ENCODE data around the gene STK39. TPM values are rescaled to one million over a fixed set of nuclear protein-coding genes. Genes with fewer than 3 reads are reported as not detected.

The STK39 gene
- total RNA-seq, 2 donors from 2014 or later, result 50.4 to 53.2 TPM

DNA sequence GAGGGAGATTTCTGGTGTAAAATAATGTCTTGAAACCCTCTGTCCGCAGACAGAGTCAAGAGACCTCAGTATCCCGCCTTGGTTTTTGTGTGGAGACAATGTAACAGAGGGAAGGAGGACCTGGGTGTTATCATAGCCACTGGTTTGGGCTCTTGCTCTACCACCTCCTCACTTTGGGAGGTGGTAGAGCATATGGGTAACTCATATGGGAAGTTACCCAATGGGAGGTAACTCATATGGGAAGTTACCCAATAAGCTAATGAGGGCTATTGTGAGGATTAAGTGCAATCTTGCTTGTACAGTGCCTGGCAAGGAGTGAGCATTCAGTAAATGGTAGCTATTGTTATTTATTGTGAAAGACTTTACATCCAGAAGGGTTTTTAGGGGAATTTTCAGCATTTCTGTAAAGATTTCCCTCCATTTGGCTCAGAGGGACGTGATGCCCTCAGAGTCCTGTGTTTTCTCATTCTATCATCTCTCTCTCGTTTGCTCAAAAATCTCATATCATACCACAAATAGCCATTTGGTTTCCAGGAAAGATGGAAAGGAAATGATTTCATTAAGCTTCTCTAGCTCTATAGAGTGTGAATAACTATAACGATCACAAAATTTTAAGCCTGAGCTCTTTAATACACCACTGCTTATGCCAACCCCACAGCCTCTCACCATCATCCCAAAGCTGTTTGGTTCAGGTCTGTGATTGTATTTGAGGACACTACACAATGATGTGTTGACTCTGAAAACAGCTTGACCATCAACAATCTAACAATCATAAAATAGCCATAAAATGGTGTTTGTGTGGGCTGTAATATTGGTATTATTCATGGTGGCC lies 307.7 kb downstream of the STK39 start:
- intact Hi-C loops (cut with DNase I, micrococcal nuclease), result no loop called here
- ATAC-seq (no peak), DNase-seq (no peak)

DNA sequence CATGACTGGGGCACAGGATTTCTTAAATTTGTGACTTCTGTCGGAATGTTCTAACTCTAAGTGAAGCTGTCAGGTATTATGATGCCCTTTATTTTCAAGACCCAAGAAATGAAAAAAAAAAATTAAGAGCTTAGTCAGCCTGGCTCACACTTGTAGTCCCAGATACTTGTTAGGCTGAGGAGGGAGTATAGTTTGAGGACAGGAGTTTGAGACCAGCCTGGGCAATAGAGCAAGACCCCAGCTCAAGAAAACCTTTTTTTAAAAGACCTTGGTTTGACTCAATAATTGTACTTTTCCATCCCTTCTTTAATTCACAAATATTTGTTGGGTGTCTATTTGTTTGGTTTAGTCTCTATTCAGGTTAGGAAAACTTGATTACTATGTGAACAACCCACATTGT lies 310.0 kb downstream of the STK39 start:
- DNase-seq (no peak), ATAC-seq (no peak)
- intact Hi-C loops (cut with DNase I, micrococcal nuclease), result no loop called here

DNA sequence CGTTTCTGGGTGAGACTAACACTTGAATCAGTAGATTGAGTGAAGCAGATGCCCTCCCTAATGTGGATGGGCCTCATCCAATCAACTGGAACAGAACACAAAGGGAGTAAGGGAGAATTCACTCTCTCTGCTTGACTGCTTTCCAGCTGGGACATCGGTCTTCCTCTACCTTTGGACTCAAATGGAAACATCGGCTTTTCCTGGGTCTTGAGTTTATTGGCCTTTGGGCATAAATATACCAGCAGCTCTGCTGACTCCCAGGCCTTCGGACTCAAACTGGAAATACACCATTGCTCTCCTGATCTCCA lies 311.6 kb downstream of the STK39 start:
- no peak for ATAC-seq
- no peak for DNase-seq
- intact Hi-C loops (cut with DNase I, micrococcal nuclease), result no loop called here

DNA sequence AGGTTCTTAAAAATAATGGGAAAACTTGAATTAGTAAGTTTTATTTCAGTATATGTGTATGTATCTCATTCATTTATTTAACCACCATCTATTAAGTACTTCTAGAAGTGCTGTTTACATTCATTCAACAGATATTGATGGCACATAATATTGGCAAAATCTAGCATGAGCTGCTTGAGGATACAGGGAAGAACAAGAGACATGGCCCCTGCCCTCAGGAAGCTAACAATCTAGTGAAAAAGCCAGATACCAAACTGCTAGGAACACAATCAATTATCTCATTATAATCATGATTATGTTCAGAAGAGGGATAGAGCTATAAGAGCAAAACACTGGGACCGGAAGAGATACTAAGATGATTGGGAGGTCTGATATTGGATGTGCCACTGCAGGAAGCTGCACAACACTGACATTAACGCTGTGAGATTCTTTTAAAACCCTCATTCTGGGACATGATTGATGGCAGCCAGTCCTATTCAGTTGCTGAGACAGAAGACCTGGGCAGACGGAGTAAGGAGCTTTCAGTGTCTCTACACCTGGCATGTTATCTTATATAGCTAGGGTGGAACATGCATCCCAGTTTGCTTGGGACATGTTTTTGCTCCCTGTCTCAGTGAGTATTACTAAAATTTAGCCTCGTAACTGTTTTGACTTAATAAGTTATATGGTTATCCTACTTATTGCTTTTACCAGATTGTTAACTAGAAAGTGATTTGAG lies 314.1 kb downstream of the STK39 start:
- DNase-seq (no peak), ATAC-seq (no peak)
- intact Hi-C loops (cut with DNase I, micrococcal nuclease), result no loop called here

DNA sequence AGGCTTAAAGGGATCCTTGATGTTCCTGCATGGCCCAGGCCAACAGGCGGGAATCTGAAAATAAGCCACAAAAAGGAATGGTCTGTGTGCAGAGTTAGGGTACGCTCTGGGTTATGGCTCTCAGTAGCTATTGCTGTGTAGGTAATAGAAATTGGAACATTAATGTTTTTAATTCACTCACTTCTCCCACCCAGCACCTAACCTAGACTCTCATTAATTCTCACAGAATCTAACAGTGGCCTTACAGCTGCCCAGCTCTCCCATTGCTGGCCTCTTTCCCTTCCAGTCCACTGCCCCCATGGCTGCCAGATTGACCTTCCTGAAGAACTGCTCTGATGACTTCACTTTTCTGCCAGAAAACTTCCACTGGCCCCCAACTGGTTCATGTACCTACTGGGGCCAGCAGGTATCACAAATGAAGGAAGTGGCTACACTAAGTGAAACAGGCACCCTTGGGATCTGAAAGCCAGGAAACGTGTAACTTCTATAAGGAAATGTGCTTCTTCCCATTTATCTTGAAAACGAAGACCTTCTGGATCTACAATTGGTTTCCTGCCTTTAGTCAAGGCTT lies 315.2 kb downstream of the STK39 start:
- DNase-seq (no peak), ATAC-seq (no peak)
- intact Hi-C loops (cut with DNase I, micrococcal nuclease), result no loop called here

DNA sequence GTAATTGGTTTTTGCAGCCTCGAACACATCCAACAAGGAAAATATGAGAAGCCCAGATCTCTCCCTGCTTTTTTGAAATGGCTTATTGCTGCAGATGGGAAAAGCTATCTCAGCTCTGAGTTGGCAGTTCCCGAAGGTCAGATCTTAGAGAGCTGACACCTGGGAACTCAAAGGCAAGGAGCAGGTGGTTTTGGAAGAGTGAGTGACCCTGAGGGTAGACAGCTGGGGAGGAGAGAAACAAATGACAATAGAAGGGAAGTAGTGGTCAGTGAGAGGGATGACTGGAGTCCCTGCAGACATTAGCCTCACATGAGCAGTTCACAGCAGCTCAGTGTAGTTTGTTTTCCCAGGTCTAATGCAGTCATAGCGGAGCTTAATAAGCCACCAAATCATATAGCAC lies 317.9 kb downstream of the STK39 start:
- DNase-seq, result no peak
- intact Hi-C loops (cut with DNase I, micrococcal nuclease), result no loop called here
- ATAC-seq, result no peak

DNA sequence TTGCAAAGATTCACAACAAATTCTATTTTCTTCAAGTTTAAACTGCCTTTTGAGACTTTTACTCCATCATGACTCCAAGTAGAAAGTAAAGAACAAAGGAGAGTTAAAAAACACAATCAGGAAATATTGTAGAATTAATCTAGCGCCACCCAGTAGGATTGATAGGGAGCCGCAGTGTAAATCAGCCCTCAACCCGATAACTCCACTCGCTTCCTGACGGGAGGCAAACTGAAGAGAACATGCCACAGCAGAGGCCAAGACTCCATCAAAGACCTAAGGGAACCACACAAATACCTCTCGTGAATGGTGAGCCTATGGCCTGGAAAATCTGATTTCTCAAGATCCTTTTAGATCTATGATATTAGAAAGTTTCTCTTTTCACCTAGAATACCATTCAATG lies 319.0 kb downstream of the STK39 start:
- ATAC-seq (no peak), DNase-seq (no peak)
- intact Hi-C loops (cut with DNase I, micrococcal nuclease), result no loop called here

DNA sequence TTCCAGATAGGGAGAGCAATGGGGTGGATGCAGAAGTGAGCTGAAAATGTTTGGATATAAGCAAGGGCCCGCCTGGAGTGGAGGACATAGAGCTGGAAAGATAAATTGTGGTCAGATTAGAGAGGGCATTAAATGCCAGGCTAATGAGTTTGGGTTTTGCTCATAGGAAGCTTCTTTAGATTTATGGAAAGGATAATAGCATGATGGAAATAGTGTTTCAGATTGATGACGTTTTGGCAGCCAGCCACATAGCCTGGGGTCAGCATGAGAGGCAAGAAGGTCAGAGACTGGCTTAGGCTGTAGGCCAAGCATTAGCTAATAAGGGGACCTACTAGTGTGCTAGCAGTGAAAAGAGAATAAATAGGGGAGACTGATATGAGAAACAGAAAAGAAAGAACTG lies 321.6 kb downstream of the STK39 start:
- intact Hi-C loops (cut with DNase I, micrococcal nuclease), result no loop called here
- no peak for DNase-seq
- ATAC-seq, result no peak

DNA sequence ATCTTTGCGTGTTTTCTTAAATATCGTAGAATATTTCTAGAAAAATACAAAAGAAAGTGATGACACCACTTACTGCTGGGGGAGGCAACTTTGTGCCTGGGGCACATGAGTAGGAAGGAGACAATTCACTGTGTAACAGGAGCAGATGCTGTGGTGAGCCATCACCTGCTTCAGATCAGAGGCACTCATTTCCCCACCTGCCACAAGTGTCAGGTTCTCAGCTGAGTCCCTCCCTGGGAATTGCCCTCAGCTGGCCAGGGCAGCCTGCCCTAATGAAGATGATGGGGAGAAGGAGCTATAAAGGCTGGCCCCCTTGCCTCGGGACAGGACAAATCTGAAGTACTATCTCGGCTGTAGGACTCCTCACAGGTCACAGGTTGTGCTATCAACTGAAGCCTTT lies 322.8 kb downstream of the STK39 start:
- DNase-seq (no peak), ATAC-seq (no peak)
- intact Hi-C loops (cut with DNase I, micrococcal nuclease), result no loop called here

DNA sequence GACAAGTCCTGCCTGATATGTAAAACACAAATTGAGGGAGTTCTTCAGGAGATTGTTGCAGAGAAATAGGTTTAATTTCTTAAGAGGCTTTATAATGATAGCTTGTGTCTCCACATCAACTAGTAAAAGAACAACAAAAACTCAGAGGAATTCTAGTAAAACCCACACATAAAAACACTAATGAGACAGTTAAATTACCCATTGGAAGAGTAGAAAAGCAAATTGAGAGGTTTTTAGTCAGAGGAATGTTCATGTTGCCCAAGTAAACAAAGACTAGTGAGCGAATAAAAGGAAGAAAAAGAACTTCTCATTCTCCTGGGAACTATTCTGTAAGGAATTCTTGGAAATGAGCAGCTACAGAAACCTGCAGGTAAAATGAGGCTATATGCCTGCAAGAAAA lies 330.6 kb downstream of the STK39 start:
- DNase-seq (no peak), ATAC-seq (no peak)
- intact Hi-C loops (cut with DNase I, micrococcal nuclease), result no loop called here

DNA sequence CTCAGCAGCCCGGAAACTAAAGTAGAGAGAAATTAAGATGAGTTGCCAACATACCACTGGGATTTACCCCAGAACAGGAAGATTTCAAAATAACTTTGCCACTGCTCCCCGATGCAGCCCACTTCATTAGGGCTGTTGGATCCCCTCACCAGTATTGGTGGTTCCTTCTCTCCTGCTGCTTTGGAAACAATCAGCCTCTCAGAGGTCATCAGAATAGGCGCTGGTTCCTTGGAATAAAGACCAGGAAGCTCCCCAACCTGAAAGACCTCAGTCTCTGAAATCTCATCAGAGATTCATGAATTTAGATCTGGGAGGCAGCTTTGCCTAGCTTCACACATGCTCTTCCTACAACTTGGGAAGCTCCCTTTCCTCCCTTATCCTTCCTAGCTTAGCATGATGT lies 332.4 kb downstream of the STK39 start:
- ATAC-seq (no peak), DNase-seq (no peak)
- intact Hi-C loops (cut with DNase I, micrococcal nuclease), result no loop called here

DNA sequence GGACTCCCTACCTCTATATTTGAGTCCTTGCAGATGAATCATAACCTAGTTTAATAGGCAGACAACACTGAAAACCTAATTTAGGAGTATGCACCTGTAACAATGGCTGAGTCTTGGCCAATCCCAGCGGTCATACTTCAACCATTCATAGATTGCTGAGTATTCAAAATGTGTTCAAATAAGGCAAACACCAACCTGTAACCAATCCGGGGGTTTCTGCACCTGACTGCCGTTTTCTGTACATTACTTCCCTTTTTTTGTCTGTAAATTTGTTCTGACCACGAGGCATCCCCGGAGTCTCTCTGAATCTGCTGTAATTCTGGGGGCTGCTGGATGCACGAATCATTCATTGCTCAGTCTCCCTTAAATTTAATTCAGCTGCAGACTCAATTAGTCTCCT lies 338.6 kb downstream of the STK39 start:
- intact Hi-C loops (cut with DNase I, micrococcal nuclease), result no loop called here
- no peak for ATAC-seq

DNA sequence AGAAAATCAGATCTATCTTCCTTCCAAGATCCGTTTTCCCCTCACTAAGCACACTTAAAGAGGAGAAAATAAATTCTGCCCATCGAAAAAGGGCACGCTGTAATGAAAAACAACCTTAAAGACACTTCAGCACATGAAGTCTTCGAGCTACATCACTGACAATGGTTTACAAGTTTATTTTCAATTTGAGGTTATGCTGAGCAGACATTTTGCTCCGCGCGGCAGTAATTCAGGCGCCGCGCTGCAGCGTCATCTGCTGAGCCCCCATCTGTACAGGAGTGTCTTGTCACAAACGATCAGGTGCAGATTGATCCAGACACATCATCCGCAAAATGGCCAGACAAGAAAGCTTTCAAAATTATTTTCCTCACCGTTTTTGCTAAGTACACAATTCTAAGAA lies 341.7 kb downstream of the STK39 start:
- ATAC-seq (no peak), DNase-seq (no peak)
- intact Hi-C loops (cut with DNase I, micrococcal nuclease), result no loop called here

More for the DNA sequence above, 338.6 kb downstream of the STK39 start:
- no peak for DNase-seq

Other genes starting within 250 kb of the STK39 start
- gene CERS6, start 208.7 kb upstream of the STK39 start, total RNA-seq, result 10 to 100 TPM; 64.4 to 67.2 TPM